GM21528 (cell line): ENCODE results near the gene SP3.

Experiments
- ATAC-seq: cut with Tn5 transposase; IDR thresholded peaks from one replicate; pipeline ENCODE4 v1.9.1; 2021; ENCODE audit warnings: mild to moderate bottlenecking, moderate library complexity; ENCODE audit not compliant: unreplicated experiment, low FRiP score

The SP3 gene

GRCh38 chr2:173965372-173966025, at the start of gene SP3:
Gene SP3 (minus strand): TSS chr2:173965373. CDS start chr2:173965171, 202 bp downstream.
- peak; percentile 76 for ATAC-seq

GRCh38 chr2:174014699-174015070, 49.5 kb upstream of the SP3 start:
- ATAC-seq, result no peak

- no peak for ATAC-seq
Observed at GRCh38 chr2:174014011-174014698, 49.0 kb upstream of the SP3 start.

GRCh38 chr2:174013315-174013751, 48.2 kb upstream of the SP3 start:
- ATAC-seq, result no peak

GRCh38 chr2:174012347-174013314, 47.5 kb upstream of the SP3 start:
- no peak for ATAC-seq

- no peak for ATAC-seq
Observed at GRCh38 chr2:174011796-174012195, 46.6 kb upstream of the SP3 start.

GRCh38 chr2:174011173-174011572, 46.0 kb upstream of the SP3 start:
- ATAC-seq, result no peak

- ATAC-seq, result no peak
Observed at GRCh38 chr2:174009488-174010223, 44.5 kb upstream of the SP3 start.

- ATAC-seq, result no peak
Observed at GRCh38 chr2:174008720-174009119, 43.5 kb upstream of the SP3 start.

- no peak for ATAC-seq
Observed at GRCh38 chr2:174007010-174007409, 41.8 kb upstream of the SP3 start.

- no peak for ATAC-seq
Observed at GRCh38 chr2:174005801-174006419, 40.7 kb upstream of the SP3 start.

GRCh38 chr2:174004905-174005605, 39.9 kb upstream of the SP3 start:
- no peak for ATAC-seq

- no peak for ATAC-seq
Observed at GRCh38 chr2:174003720-174004695, 38.8 kb upstream of the SP3 start.

- no peak for ATAC-seq
Observed at GRCh38 chr2:174002679-174003078, 37.5 kb upstream of the SP3 start.

- no peak for ATAC-seq
Observed at GRCh38 chr2:174001107-174001506, 35.9 kb upstream of the SP3 start.

- ATAC-seq, result no peak
Observed at GRCh38 chr2:173999724-174000123, 34.6 kb upstream of the SP3 start.

- no peak for ATAC-seq
Observed at GRCh38 chr2:173999272-173999671, 34.1 kb upstream of the SP3 start.

GRCh38 chr2:173998386-173998785, 33.2 kb upstream of the SP3 start:
- no peak for ATAC-seq
